ENCODE data around the gene LDLRAD4. TPM values are rescaled to one million over a fixed set of nuclear protein-coding genes. Genes with fewer than 3 reads are reported as not detected.

LDLRAD4 gene
- total RNA-seq, 1 experiment from 2014 or later: not detected

GRCh38 chr18:13305301-13305700 lies 86.7 kb downstream of the LDLRAD4 start:
- no peak for DNase-seq (ENCODE audit: low read depth)

DNA sequence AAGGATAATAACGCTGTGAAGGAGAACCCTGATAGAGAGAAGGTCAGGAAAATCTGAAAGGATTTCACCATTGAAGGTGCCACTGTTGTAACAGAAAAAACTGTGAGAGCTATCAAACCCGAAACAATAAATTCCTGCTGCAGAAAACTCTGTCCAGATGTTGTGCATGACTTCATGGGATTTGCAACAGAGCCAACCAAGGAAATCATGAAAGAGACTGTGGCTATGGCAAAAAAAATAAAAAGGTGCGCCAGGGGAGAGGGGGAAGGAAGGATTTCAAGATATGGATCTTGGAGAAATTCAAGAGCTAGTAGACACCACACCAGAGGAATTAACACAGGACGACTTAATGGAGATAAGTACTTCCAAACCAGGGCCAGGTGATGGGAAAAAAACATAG lies 88.0 kb downstream of the LDLRAD4 start:
- no peak for DNase-seq (ENCODE audit: low read depth)

DNA sequence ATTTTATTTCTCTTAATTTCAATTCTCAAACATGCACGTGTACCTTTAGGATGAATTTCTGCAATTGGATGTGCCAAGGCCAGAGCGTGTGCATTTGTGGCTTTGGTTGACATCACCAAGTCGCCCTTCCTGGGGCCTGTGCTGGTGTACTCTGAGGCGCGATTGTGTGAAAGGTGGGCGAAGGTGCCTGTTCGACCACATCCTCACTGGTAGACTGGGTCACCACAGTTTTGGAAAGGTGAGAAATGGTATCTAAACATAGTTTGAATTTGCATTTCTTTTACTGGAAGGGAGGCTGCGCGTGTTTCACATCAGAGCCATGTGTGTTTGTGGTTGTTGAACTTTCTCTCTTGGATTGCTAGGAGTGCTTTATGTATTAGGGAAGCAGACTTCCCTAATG lies 89.8 kb downstream of the LDLRAD4 start:
- DNase-seq (ENCODE audit: low read depth): no peak

DNA sequence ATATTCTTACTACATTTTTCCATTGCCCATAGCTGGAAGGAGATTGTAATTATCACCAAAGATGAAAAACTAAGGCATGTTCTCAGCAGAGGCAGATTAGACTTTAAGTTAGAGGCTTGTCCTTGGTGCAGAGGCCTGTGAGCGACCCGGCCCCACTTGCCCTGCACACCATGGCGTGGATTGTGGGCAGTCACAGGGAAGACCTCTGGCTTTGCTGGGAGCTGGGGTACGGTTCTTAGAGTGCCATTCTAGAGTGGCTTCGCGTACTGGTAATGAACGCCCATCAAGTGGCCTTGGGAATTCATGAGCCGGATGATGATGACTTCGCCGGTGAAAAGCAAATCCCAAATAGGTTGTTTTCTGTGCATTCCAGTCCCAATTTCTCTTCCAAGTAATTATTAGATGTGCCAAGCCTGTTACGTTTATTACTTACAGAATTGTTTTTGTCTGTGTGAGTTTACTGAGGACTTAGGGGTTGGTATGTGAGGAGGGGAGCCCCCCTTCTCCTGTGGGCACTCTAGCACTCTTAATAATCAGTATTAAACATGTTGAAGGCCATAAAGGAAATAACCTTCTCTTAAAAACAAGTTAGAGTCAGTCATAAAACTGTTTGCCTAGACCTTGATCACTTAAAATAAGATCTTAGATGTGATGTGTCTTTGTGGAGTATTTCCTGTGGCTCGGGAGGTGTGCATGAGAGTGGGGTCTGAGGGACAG lies 90.6 kb downstream of the LDLRAD4 start:
- DNase-seq (ENCODE audit: low read depth): no peak

DNA sequence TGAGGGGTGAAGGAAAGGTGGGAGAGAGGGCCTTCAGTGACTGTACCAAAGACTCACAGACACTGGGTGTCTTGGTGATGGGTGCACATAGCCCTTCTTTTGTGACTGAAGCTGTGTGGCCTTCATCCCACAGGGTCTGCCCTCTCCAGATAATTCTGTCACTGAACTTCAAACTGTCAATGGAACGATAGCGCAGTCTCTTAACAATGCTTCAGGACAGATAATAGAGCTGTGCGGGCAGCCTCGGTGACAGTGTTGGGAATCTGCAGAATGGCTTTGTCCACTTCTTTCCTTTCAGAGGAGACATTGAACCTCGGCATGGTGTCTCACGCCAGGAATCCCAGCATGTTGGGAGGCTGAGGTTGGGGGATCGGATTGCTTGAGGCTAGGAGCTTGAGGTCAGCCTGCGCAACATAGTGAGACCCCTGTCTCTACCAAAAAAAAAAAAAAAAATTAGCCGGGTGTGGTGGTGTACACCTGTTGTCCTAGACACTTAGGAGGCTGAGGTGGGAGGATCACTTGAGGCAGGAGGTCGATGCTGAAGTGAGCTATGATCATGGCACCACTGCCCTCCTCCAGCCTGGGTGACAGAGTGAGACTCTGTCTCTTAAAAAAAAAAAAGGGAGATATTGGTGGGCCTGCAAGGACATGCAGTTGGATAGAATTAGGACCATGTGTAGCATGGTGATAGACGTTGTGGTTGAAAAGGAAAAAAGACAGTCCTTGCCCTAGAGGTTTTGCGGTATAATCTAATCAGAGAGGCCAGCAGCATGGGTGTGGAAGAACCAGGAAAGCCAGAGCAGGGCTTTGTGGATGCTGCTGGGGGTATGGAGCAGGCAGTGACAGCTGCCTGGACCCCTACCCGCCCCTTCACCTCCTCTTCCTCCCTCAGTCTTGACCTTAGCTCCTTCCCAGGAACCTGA lies 91.4 kb downstream of the LDLRAD4 start:
- no peak for DNase-seq (ENCODE audit: low read depth)

DNA sequence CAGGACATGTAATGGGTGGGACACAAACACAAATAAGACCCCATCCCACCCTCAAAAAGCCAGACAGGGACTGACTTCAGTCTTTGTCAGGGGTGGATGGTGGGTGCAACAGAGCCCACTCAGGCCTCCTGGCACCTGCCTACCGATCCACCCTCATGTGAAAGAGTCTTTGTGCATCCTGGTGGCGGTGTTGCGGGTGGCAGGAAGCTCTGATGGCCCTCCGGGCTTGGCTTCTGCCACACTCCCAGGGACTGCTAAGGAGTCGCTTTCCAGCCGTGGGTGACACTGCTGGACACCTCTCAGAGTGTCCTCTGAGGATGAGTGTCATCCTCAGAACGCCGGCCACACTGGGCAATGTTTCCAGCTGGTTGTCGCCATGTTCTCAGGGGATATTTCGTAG lies 92.6 kb downstream of the LDLRAD4 start:
- DNase-seq (ENCODE audit: low read depth): no peak

DNA sequence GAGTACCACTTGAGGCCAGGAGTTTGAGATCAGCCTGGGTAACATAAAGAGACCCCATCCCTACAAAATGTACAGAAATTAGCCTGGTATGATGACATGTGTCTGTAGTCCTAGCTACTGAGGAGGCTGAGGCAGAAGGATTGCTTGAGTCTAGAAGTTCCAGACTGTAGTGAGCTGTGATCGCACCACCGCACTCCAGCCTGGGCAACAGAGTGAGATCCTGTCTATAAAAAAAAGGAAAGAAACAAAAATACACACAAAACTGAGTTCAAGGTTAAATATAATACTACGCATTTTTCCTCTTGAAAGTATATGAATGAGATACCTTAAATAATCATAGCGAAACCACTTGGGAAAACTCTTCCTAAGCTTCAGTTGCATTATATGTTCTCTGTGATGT lies 94.0 kb downstream of the LDLRAD4 start:
- no peak for DNase-seq (ENCODE audit: low read depth)

DNA sequence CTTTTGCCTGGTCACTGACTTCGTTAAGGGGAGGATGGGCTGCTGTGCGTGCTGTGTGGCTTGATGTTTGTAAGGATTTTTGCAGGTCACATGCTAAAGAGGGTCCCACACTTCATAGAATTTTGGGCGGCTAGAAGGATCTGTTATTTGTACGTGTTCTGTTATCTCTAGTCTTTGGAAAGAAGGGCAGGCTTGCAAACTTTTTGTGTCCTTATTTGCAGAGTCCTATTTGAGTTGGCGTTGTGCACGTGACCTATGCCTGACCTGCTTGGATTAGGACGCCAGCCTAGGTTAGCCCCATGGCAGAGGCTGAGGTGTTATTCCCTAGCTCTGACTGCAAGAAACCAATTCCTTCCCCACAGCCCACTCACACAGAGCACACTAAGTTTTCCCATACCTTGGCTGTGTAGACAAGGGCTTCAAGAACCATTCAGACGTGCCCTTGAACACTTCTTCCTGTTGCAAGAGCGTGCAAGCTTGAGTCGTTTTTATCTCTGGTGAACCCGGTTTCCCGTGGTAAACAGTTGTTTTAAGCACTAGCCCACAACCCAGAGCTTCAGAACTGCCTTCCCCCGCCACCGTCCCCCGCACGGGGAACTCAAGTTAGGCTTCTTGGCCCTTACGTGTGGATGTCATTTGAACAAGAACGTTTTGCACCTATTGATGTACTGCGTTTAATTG lies 94.6 kb downstream of the LDLRAD4 start:
- no peak for DNase-seq (ENCODE audit: low read depth)

DNA sequence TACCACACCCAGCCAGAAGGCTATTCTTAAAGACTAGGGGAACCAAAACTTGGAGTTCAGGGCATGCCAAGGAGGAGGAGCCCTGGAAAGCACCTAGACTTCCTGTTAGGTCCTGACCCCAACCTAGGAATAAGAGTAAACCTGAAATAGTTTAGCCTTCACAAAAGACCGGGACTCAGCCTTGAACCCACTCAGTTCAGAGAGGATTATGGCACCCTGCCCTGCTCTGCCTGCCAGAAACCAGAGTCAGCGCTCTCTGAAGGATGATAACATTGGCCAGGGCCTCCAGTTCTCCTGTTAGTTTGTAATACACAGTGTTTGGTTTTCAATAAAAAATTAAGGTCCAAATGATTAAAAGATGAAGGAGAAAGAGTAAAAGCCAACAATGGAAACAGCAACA lies 96.4 kb downstream of the LDLRAD4 start:
- no peak for DNase-seq (ENCODE audit: low read depth)

GRCh38 chr18:13316063-13316462 lies 97.5 kb downstream of the LDLRAD4 start:
- no peak for DNase-seq (ENCODE audit: low read depth)

DNA sequence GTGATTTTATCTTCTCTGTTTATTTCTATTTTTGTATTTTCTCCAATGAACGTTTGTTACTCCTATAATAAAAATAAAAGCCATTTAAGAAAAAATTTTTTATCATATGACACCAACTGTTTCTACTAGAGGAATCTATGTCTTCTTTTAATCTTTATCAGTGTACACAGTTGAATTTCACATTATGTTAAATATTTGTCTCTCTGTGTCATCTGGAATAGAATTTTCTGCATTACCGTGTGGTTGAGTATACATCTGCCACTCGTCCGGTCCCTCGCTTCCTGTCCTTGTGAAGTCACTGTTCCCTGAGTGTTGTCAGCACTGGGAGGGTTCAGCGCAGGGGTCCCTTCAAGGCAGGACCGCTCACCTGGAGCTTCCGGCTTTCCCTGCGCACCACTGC lies 99.2 kb downstream of the LDLRAD4 start:
- DNase-seq (ENCODE audit: low read depth): no peak

GRCh38 chr18:13318731-13319501 lies 100.4 kb downstream of the LDLRAD4 start:
- no peak for DNase-seq (ENCODE audit: low read depth)

GRCh38 chr18:13319629-13320028 lies 101.1 kb downstream of the LDLRAD4 start:
- no peak for DNase-seq (ENCODE audit: low read depth)

- no peak for DNase-seq (ENCODE audit: low read depth)
Measured at GRCh38 chr18:13320096-13320495, 101.5 kb downstream of the LDLRAD4 start.

GRCh38 chr18:13320891-13321425 lies 102.4 kb downstream of the LDLRAD4 start:
- DNase-seq (ENCODE audit: low read depth): no peak

DNA sequence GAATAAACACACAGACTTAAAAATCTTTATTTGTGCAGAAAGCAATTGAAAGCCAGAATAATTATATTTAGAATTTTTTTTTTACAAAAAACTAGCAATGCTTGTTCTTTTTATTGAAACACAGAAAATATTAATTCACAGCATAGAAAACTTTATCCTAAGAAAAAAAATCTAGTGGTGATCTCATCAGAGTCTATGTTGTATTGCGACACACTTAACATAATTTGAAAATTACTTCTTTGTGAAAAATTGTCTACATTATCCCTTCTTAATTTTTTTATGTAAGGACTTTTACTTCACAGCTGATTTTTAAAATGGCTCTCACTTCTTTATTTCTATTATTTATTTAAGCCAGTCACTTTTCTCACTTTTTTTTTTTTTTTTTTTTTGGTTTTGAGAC lies 103.4 kb downstream of the LDLRAD4 start:
- DNase-seq (ENCODE audit: low read depth): no peak

- no peak for DNase-seq (ENCODE audit: low read depth)
Measured at GRCh38 chr18:13323186-13323585, 104.6 kb downstream of the LDLRAD4 start.

DNA sequence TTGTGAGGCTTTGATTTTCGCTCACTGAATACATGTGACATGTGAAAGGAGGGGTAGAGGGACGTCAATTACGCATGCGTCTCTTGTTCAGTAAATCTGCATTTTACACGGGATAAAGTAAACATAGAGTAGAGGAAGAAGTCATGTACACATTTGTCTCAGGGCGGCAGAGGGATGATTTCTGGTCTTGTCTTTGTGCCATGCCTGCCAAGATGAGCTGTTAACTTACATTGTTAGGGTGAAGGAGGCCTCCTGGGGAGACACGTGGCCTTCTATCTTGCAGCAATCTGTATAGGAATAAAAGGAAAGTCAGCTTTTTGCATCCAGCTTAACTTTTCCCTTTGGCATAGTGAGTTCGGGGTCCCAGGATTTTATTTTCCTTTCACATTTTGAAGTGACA lies 106.3 kb downstream of the LDLRAD4 start:
- no peak for DNase-seq (ENCODE audit: low read depth)

- no peak for DNase-seq (ENCODE audit: low read depth)
Measured at GRCh38 chr18:13328213-13328612, 109.7 kb downstream of the LDLRAD4 start.

GRCh38 chr18:13330996-13331395 lies 112.4 kb downstream of the LDLRAD4 start:
- no peak for DNase-seq (ENCODE audit: low read depth)

- no peak for DNase-seq (ENCODE audit: low read depth)
Measured at GRCh38 chr18:13331846-13332245, 113.3 kb downstream of the LDLRAD4 start.
